GM19324 (cell line): Measurements from ENCODE around the gene WDR27.
"Not testable (repeated sequence)": the region's sequence is repeated elsewhere in the genome, so short reads cannot be mapped to it uniquely, and the experiment has no call there.

Experiments used
- ATAC-seq: cut with Tn5 transposase; IDR thresholded peaks from one replicate; pipeline ENCODE4 v1.9.1; 2021; ENCODE audit warnings: mild to moderate bottlenecking, moderate library complexity; ENCODE audit not compliant: unreplicated experiment, low FRiP score

WDR27 gene

DNA sequence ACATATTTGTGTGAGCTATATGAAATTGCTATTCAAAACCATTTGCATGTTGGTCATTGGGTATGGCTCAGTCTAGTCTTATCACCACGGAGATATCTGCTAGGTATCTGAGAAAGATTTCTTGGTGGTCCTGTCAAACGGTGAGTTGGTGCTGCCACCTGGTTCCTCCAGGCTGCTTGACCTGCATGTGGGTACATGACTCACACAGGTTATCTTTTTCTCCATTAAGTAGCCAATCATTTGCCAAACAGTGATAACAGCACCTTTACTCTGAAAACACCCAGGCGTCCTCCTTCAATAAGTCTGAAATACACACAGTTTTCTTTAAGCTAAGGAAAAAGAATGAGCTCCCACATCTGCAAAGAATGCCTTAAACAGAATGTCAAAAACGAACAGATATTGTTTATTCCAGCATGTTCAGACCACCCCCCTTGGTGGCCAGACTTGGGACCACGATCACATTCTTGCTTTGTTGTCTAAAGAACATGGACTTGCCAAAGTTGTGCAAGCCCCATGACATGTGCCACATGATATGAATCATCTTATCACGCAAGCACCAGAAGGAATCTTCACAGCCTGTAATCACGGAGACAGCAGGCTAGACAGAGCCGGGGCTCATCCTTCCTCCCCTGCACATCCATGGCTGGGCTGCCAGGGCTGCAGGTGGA, 247.5 kb downstream of the WDR27 start:
- no peak for ATAC-seq

- no peak for ATAC-seq
Observed at GRCh38 chr6:169452869-169453620, 248.8 kb downstream of the WDR27 start.

DNA sequence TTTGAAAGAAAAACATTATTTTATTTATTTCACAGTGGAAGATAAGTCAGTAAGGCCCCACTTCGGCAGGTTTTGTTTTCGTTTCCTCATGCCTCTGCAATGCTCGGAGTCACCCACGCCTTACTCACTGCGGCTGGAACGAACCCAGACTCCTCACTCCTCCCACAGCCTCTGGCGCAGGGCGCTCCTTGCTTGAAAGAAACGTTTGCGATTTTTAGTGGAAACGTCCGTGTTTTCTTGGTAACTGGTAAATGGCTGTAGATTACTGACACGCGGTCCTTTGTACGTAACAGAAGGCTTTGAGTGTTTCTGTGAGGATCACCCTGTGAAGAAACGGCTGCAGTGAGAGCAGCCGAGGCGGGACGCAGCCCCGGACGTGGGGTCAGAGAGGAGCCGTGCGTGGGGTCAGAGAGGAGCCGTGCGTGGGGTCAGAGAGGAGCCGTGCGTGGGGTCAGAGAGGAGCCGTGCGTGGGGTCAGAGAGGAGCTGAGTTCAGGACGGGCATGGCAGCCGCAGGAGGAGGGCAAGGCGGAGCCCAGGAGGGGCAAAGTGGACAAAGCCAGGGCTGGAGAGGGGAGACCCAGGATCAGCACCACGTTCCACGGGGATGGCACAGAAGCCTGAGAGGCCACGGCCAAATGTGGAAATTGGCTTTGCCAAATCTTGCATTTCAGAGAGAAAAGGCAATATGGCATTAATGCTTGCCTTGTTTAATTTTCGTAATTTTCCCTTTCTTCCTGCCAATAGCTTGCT, 249.5 kb downstream of the WDR27 start:
- ATAC-seq = no peak

DNA sequence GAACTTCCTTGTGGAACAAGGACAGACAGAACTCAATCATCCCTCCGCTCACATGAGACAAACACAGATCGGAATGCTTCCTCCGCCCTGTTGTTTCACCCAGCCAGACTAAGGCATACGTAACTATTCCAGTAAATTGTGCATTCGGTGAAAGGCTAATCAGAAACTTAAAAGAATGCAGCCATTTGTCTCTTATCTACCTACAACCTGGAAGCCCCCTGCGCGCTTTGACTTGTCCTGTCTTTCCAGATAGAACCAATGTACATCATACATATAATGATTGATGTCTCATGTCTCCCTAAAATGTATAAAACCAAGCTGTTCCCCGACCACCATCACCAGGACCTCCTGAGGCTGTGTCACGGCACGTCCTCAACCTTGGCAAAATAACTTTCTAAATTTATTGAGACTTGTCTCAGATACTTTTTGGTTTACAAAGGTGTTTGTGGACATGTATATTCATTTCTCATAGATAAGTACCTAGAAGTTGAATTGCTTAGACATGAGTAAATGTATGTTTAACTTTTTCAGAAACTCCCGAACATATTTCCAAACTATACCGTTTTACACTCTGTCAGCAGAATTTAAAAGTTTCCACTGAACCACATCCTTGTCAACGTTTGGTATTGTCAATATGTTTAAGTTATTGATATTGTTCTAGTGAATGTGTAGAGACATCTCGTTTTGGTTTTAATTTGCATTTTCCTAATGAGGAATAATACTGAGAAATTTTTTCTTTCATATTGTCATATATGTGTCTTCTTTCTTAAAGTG, 250.6 kb downstream of the WDR27 start:
- no peak for ATAC-seq

- no peak for ATAC-seq
Observed at GRCh38 chr6:169450097-169450496, 251.7 kb downstream of the WDR27 start.

GRCh38 chr6:169449221-169449620, 252.6 kb downstream of the WDR27 start:
- no peak for ATAC-seq

DNA sequence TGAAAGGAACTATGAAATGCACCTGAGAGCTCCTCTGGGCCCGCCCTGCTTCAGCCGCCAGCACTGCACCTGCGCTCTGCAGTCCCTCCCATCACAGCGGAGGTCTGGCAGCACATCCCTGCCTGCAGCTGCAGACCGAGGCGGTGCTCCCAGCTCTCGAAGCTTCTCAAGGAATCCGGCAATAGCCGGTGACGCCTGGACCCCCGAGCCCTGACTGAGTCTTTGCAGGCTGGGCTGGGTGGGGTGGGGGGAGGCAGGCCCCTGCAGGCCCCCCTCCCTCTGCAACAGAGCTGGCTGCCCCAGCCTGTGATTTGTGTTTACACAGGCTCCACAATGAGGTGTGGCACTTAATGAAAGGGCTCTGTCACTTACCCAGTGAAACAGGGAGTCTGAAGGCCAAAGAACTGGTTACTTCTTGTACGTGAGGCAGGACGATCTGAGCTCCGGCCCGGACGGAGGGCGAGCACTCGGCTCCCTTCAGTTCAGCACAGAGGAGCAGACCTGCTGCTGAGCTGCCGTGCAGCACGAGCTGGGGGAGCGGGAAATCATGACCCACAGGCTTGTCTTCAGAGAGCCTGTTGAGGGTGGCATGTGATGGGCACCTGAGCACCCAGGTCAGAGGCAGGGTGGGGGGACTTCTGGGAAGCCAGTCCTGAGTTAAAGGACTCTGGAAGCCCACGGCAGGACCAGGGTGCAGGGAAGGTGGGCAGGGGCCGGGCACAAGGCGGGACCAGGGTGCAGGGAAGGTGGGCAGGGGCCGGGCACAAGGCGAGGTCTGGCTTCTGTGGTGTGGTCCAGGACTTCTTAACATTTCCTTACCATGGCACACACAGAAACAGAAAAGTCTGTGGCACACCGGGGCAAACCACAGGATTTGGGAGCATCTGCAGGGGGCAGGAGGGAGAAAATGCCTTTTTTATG, 255.9 kb downstream of the WDR27 start:
- no peak for ATAC-seq

DNA sequence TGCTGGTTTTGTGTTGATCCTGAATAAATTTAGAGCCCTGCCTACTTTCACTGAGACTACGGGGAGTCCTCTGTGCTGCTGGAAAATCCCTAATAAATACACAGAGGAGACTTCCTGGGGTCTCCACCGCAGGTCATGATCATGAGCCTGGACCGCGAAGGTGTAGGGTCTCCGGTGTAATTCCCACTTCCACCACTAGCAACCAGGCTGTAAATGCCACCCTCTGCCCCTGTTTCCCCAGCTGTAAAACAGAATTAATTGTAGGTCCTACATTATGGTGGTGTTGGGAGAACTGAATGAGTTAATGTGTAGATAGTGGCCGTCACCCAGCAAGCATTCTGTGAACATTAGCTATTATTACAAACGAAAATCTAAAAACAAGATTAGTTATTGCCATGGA, 256.6 kb downstream of the WDR27 start:
- no peak for ATAC-seq

- ATAC-seq = no peak
Observed at GRCh38 chr6:169441292-169441691, 260.5 kb downstream of the WDR27 start.

GRCh38 chr6:169439710-169440109, 262.1 kb downstream of the WDR27 start:
- ATAC-seq = no peak

GRCh38 chr6:169434554-169434953, 267.3 kb downstream of the WDR27 start:
- ATAC-seq = not testable (repeated sequence)

- ATAC-seq = no peak
Observed at GRCh38 chr6:169429001-169429400, 272.8 kb downstream of the WDR27 start.

- ATAC-seq = no peak
Observed at GRCh38 chr6:169428532-169428931, 273.3 kb downstream of the WDR27 start.

DNA sequence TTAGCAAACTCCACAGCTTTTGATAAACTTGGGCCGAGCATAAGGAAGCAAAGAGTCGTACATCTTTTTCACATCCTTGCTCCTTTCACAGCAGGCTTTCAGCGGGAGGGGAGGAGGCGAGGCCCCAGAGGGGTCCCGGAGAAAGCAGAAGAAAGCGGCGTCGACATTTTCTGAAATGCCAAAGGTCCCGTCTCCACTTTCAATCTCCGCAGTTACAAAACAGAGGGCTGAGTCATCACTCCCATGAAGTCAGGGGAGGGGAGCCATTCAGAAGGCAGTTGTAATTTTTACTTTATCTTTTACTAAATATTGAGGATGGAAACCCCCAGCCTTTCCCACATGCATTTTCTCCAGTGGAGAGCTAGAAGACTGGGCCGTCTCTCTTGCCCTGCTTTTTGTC, 274.0 kb downstream of the WDR27 start:
- no peak for ATAC-seq

- no peak for ATAC-seq
Observed at GRCh38 chr6:169426611-169427010, 275.2 kb downstream of the WDR27 start.

DNA sequence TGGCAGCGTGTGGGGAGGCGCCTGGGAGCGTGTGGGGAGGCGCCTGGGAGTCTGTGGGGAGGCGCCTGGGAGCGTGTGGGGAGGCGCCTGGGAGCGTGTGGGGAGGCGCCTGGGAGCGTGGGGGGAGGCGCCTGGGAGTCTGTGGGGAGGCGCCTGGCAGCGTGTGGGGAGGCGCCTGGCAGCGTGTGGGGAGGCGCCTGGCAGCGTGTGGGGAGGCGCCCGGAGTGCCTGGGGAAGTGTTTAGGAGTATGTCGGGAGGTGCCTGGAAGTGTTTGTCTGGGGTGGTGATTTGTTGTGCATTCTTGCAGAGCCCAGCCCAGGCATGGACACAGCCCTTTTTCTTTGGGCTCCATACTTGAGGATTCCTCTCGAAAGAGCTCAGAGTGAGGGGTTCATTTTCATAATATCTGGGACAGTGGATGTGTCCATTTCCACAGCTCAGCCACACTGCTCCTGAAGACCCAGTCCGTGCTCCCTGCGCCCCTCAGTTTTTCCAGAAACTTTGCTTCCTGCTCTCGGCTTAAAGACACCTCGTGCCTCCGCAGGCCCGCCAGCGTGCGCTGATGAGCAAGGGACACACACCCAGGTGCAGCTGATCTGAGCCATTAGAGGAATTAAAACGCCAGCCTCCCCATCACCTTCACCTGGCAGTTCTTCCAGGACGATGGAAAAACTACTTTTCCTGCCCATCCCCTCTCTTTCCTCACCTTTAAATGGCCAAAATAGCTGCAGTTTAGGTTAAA, 276.0 kb downstream of the WDR27 start:
- ATAC-seq = no peak

DNA sequence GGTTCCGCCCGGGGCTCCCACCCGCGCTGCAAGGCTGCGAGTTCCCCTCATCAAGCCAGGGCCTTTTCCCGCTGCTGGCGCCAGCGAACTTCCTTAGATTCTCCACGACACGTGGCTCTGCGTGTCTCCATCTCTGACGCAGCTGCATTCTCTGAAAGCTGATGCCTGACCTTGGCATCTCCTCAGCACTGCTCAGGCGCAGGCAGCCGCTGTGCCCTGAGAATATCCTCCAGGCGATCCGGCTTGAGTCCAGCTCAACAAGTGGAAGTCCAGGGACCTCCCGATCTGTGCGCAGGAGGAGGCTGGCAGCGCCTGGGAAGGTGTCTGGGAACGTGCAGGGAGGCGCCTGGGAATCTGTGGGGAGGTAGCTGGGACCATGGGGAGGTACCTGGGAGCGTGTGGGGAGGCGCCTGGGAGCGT, 277.0 kb downstream of the WDR27 start:
- no peak for ATAC-seq

DNA sequence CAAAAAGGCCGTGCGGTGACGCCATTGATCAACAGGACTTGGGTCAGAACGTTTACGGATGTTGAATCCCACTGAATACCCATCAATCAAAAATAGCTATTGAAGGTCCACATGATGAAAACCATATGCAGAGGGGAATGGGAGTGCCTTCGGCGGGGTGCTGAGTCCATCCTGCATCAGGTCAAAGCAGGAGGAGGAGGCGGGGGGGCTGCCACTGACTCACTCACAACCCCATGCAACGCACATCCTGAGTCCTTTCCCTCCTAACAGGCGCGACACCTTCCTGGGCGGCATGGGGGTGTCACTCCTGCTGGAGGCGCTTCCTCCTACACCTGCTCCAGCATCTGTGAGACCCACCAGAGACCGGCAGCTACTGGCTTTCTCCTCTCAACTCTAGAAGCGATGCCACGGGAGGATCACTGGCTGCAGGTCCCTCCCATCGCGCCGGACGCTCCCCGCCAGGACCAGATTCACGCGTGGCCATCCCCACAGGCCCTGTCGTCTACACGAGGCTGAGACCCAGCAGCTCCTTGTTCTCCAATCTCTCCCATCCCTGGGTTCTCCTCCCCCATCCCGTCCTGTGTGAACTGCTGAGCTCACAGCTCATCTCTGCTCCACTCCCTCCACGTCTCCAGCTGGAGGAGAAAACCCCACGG, 277.6 kb downstream of the WDR27 start:
- no peak for ATAC-seq
